K562 (cell line): ENCODE data around the gene CABP4. TPM values are rescaled to one million over a fixed set of nuclear protein-coding genes. Genes with fewer than 3 reads are reported as not detected.

ENCODE experiments used
- CREB5 ChIP-seq: fragments of 250-450 bp; sonication (Bioruptor Pico); IDR thresholded peaks from 2 replicates; pipeline ENCODE4 v1.5.0; 2020; ENCODE audit warnings: mild to moderate bottlenecking
- ETV1 ChIP-seq: fragments of 450-650 bp; conservative IDR thresholded peaks from 2 replicates; pipeline ENCODE4 v1.6.1; 2016; ENCODE audit warnings: missing genetic modification characterization, control low read depth, low read depth, missing compliant biosample characterization
- HIVEP1 ChIP-seq: fragments of 250-450 bp; sonication (Bioruptor Pico); IDR thresholded peaks from 2 replicates; pipeline ENCODE4 v1.4.0; 2020; ENCODE audit warnings: mild to moderate bottlenecking
- HMG20B ChIP-seq: fragments of 250-450 bp; sonication (Bioruptor Pico); IDR thresholded peaks from 2 replicates; pipeline ENCODE4 v1.5.0; 2021; ENCODE audit warnings: mild to moderate bottlenecking
- MAZ ChIP-seq, 2 experiments: fragments of 450-650 bp in 1 of 2; sonication (generic) in 1 of 2; formaldehyde crosslinking; IDR thresholded peaks in 1 of 2; conservative IDR thresholded peaks in 1 of 2; 2 replicates each; pipeline versions ENCODE4 v1.4.0 to v1.5.0; 2020; ENCODE audit warnings: mild to moderate bottlenecking in 1 of 2, missing genetic modification reagents in 1 of 2
- SAP30 ChIP-seq: fragments of 200-600 bp; sonication (generic); IDR thresholded peaks from 2 replicates; pipeline ENCODE4 v1.6.1; 2012; ENCODE audit warnings: borderline replicate concordance, low read depth, mild to moderate bottlenecking, moderate library complexity, low read length, control low read depth, inconsistent platforms; ENCODE audit not compliant: insufficient read depth, poor library complexity, severe bottlenecking
- SREBF1 ChIP-seq: fragments of 150-350 bp; IDR thresholded peaks from 2 replicates; pipeline ENCODE4 v1.6.1; 2014; ENCODE audit warnings: antibody characterized with exemption, low read depth, low read length, borderline replicate concordance
- WHSC1 ChIP-seq: IDR thresholded peaks from one replicate; pipeline ENCODE4 v1.6.1; 2012; ENCODE audit warnings: low read length, control low read depth, inconsistent platforms
- ZBTB33 ChIP-seq: sonication (generic); formaldehyde crosslinking; IDR thresholded peaks from 2 replicates; pipeline ENCODE4 v1.8.1; 2023; ENCODE audit warnings: mild to moderate bottlenecking, missing genetic modification reagents
- ZBTB49 ChIP-seq: sonication (generic); formaldehyde crosslinking; IDR thresholded peaks from 2 replicates; pipeline ENCODE4 v1.8.0; 2022; ENCODE audit warnings: missing genetic modification reagents, mild to moderate bottlenecking, borderline replicate concordance
- ZMIZ1 ChIP-seq, 2 experiments: fragments of 150-350 bp in 1 of 2; IDR thresholded peaks; 2 replicates each; pipeline ENCODE4 v1.6.1; 2012 to 2016; ENCODE audit warnings: low read depth in 2 of 2, low read length in 2 of 2, mild to moderate bottlenecking in 1 of 2, moderate library complexity in 1 of 2
- ZNF212 ChIP-seq: fragments of 450-650 bp; formaldehyde crosslinking; IDR thresholded peaks from 2 replicates; pipeline ENCODE4 v1.4.0; 2020; ENCODE audit warnings: mild to moderate bottlenecking
- ZNF277 ChIP-seq: fragments of 250-450 bp; sonication (Bioruptor Pico); IDR thresholded peaks from 2 replicates; pipeline ENCODE4 v1.8.0; 2022; ENCODE audit warnings: inconsistent platforms, mild to moderate bottlenecking, moderate library complexity, borderline replicate concordance
- ZNF586 ChIP-seq: fragments of 450-650 bp; formaldehyde crosslinking; conservative IDR thresholded peaks from 2 replicates; pipeline ENCODE4 v1.4.0; 2020; ENCODE audit warnings: mild to moderate bottlenecking, moderate library complexity
- ZNF707 ChIP-seq: fragments of 250-450 bp; sonication (Bioruptor Pico); conservative IDR thresholded peaks from 2 replicates; pipeline ENCODE4 v1.8.0; 2022; ENCODE audit warnings: inconsistent platforms, mild to moderate bottlenecking, moderate library complexity
- polyA plus RNA-seq, 8 experiments: library from polyadenylated mRNA; depleted of rRNA in 4 of 8; stranded (reverse) in 5 of 8; unstranded in 3 of 8; fragments of >200 nt; fragmentation: Nextera tagmentation in 2 of 8; fragmentation: Illumina TruSeq in 1 of 8; extraction: Ambion mirVana in 2 of 8; extraction: Trizol in 1 of 8; gene quantifications; 2 replicates each; pipeline versions ENCODE4 v1.2.1 to v1.2.3, GENCODE V29; 2011 to 2014; ENCODE audit warnings: inconsistent platforms in 1 of 8, missing spikeins in 1 of 8
- total RNA-seq, 7 experiments: library from RNA; depleted of rRNA in 6 of 7; stranded (reverse); fragments of >200 nt in 6 of 7; fragmentation: Illumina TruSeq in 2 of 7; extraction: Trizol in 2 of 7; gene quantifications; 2 replicates each; pipeline versions ENCODE4 v1.2.1 to v1.2.3, GENCODE V29; 2011 to 2021; ENCODE audit warnings: low replicate concordance in 1 of 7

CABP4 gene
- total and polyA plus RNA-seq, 9 of the 15 experiments (the other 6 are each of a cell fraction or from before 2014, with no cell fraction given): 0.11 TPM; not detected in 8

- TF ChIP-seq ZMIZ1 (IDR thresholded peaks at IDR 0.05; ENCODE audit: low read depth in 2 of 2, low read length in 2 of 2): no peak
- TF ChIP-seq ETV1 (tag): no peak
- no peak for TF ChIP-seq CREB5
- TF ChIP-seq ZBTB49 (CRISPR knock-in tag): no peak
- no peak for TF ChIP-seq HMG20B (CRISPR knock-in tag)
- no peak for TF ChIP-seq HIVEP1 (CRISPR knock-in tag)
- TF ChIP-seq SAP30: peak; percentile 87
- TF ChIP-seq ZNF277 (CRISPR knock-in tag): no peak
- TF ChIP-seq SREBF1: no peak
- no peak for TF ChIP-seq ZNF586 (CRISPR knock-in tag)
- no peak for TF ChIP-seq ZBTB33 (CRISPR knock-in tag)
- no peak for TF ChIP-seq ZNF707 (CRISPR knock-in tag)
- no peak for TF ChIP-seq ZNF212 (CRISPR knock-in tag)
- TF ChIP-seq MAZ (CRISPR knock-in tag; conservative IDR thresholded peaks at IDR 0.05 in 1 of 2, IDR thresholded peaks at IDR 0.05 in 1 of 2): peak; percentile 68 to 78; a peak in 2 of 4 replicates
- TF ChIP-seq WHSC1: no peak
Observed at GRCh38 chr11:67420646-67421429, 34.3 kb upstream of the CABP4 start (continued).
